ENCODE measurements around the gene NIT1. TPM values are rescaled to one million over a fixed set of nuclear protein-coding genes. Genes with fewer than 3 reads are reported as not detected.

Gene NIT1
- polyA plus RNA-seq (2012; ENCODE audit: missing spikeins): 30.2 TPM

GRCh38 chr1:161117759-161118581 is at the start of gene NIT1, which contains the start of gene PFDN2:
TSS of gene NIT1 (plus strand) at chr1:161118105. CDS start at chr1:161118177, 72 bp downstream.
TSS of gene PFDN2 (minus strand) at chr1:161118037. CDS start at chr1:161118026, 11 bp downstream.
- TF ChIP-seq TAF1 (IDR thresholded peaks at IDR 0.05; ENCODE audit: borderline replicate concordance, low read depth, low read length) (peak; percentile 94), POLR2AphosphoS5 (IDR thresholded peaks at IDR 0.05; ENCODE audit: low read depth, low read length) (peak; percentile 85), POLR2A (IDR thresholded peaks at IDR 0.05; ENCODE audit: low read depth, low read length) (peak; percentile 93)
- DNase-seq (ENCODE audit: insufficient read length) (peak; percentile 93), FAIRE-seq (peak; percentile 97)

GRCh38 chr1:161068306-161069234 is 49.3 kb upstream of the NIT1 start:
- DNase-seq (ENCODE audit: insufficient read length): peak; percentile 71
- FAIRE-seq: peak; percentile 97
- peak; percentile 85; the same call in 1 of the 2 replicates for TF ChIP-seq POLR2AphosphoS5 (IDR thresholded peaks at IDR 0.05; ENCODE audit: low read depth, low read length)
- TF ChIP-seq POLR2A (IDR thresholded peaks at IDR 0.05; ENCODE audit: low read depth, low read length): peak; percentile 71; the same call in 1 of the 2 replicates
- TF ChIP-seq TAF1 (IDR thresholded peaks at IDR 0.05; ENCODE audit: borderline replicate concordance, low read depth, low read length): peak; percentile 58; the same call in 1 of the 2 replicates

- no peak for DNase-seq (ENCODE audit: insufficient read length)
- TF ChIP-seq POLR2AphosphoS5 (IDR thresholded peaks at IDR 0.05; ENCODE audit: low read depth, low read length) (no peak), POLR2A (IDR thresholded peaks at IDR 0.05; ENCODE audit: low read depth, low read length) (no peak), TAF1 (IDR thresholded peaks at IDR 0.05; ENCODE audit: borderline replicate concordance, low read depth, low read length) (no peak)
- peak; percentile 21 for FAIRE-seq
Observed at GRCh38 chr1:161069241-161069640, 48.7 kb upstream of the NIT1 start.

- DNase-seq (ENCODE audit: insufficient read length) (peak; percentile 92), FAIRE-seq (peak; percentile 98)
- peak; percentile 90 for TF ChIP-seq POLR2A (IDR thresholded peaks at IDR 0.05; ENCODE audit: low read depth, low read length)
- TF ChIP-seq TAF1 (IDR thresholded peaks at IDR 0.05; ENCODE audit: borderline replicate concordance, low read depth, low read length): no peak; the same call in 1 of the 2 replicates
- TF ChIP-seq POLR2AphosphoS5 (IDR thresholded peaks at IDR 0.05; ENCODE audit: low read depth, low read length): peak; percentile 89
Observed at GRCh38 chr1:161069731-161070270, 48.1 kb upstream of the NIT1 start, which contains the start of gene ARHGAP30. TSS of gene ARHGAP30 (minus strand) at chr1:161069891. CDS start at chr1:161069624, 267 bp downstream.

GRCh38 chr1:161070761-161071160 is 47.1 kb upstream of the NIT1 start:
- DNase-seq (ENCODE audit: insufficient read length) (no peak), FAIRE-seq (no peak)

GRCh38 chr1:161071886-161072371 is 46.0 kb upstream of the NIT1 start:
- FAIRE-seq (peak; percentile 83), DNase-seq (ENCODE audit: insufficient read length) (peak; percentile 71)
- TF ChIP-seq TAF1 (IDR thresholded peaks at IDR 0.05; ENCODE audit: borderline replicate concordance, low read depth, low read length) (no peak), POLR2AphosphoS5 (IDR thresholded peaks at IDR 0.05; ENCODE audit: low read depth, low read length) (no peak)

More at GRCh38 chr1:161070761-161071160, 47.1 kb upstream of the NIT1 start:
- TF ChIP-seq POLR2AphosphoS5 (IDR thresholded peaks at IDR 0.05; ENCODE audit: low read depth, low read length) (no peak), POLR2A (IDR thresholded peaks at IDR 0.05; ENCODE audit: low read depth, low read length) (no peak), TAF1 (IDR thresholded peaks at IDR 0.05; ENCODE audit: borderline replicate concordance, low read depth, low read length) (no peak)

GRCh38 chr1:161072751-161073449 is 45.0 kb upstream of the NIT1 start:
- FAIRE-seq (no peak), DNase-seq (ENCODE audit: insufficient read length) (no peak)
- TF ChIP-seq TAF1 (IDR thresholded peaks at IDR 0.05; ENCODE audit: borderline replicate concordance, low read depth, low read length): no peak
- no peak for TF ChIP-seq POLR2A (IDR thresholded peaks at IDR 0.05; ENCODE audit: low read depth, low read length)
- TF ChIP-seq POLR2AphosphoS5 (IDR thresholded peaks at IDR 0.05; ENCODE audit: low read depth, low read length): no peak

- DNase-seq (ENCODE audit: insufficient read length) (no peak), FAIRE-seq (no peak)
- TF ChIP-seq TAF1 (IDR thresholded peaks at IDR 0.05; ENCODE audit: borderline replicate concordance, low read depth, low read length): no peak
- TF ChIP-seq POLR2AphosphoS5 (IDR thresholded peaks at IDR 0.05; ENCODE audit: low read depth, low read length): no peak
Observed at GRCh38 chr1:161073474-161074121, 44.3 kb upstream of the NIT1 start.

- no peak for FAIRE-seq
- no peak for TF ChIP-seq POLR2A (IDR thresholded peaks at IDR 0.05; ENCODE audit: low read depth, low read length)
- no peak for TF ChIP-seq POLR2AphosphoS5 (IDR thresholded peaks at IDR 0.05; ENCODE audit: low read depth, low read length)
- TF ChIP-seq TAF1 (IDR thresholded peaks at IDR 0.05; ENCODE audit: borderline replicate concordance, low read depth, low read length): no peak
Observed at GRCh38 chr1:161074676-161075368, 43.1 kb upstream of the NIT1 start.

More at GRCh38 chr1:161074676-161075368, 43.1 kb upstream of the NIT1 start:
- no peak for DNase-seq (ENCODE audit: insufficient read length)
